T follicular helper cell (primary cell): ENCODE results near the gene AP1B1.

Source experiments
- DNase-seq: peaks from one replicate; pipeline ENCODE4 v3.0.0-alpha.2; 2020; ENCODE audit warnings: low read depth

AP1B1 gene

GRCh38 chr22:29332886-29333496, 55.4 kb downstream of the AP1B1 start:
- no peak for DNase-seq

GRCh38 chr22:29331658-29332300, 56.6 kb downstream of the AP1B1 start:
- DNase-seq: no peak

GRCh38 chr22:29331213-29331612, 57.2 kb downstream of the AP1B1 start:
- no peak for DNase-seq

GRCh38 chr22:29330753-29331152, 57.6 kb downstream of the AP1B1 start:
- no peak for DNase-seq

- DNase-seq: no peak
These were observed 58.1 kb downstream of the AP1B1 start for GRCh38 chr22:29330291-29330690.

- no peak for DNase-seq
These were observed 58.8 kb downstream of the AP1B1 start for GRCh38 chr22:29329581-29329980.

GRCh38 chr22:29328566-29329500, 59.5 kb downstream of the AP1B1 start:
- no peak for DNase-seq

GRCh38 chr22:29328055-29328454, 60.3 kb downstream of the AP1B1 start:
- no peak for DNase-seq

- DNase-seq: no peak
These were observed 61.1 kb downstream of the AP1B1 start for GRCh38 chr22:29327089-29327764.

- no peak for DNase-seq
These were observed 61.9 kb downstream of the AP1B1 start for GRCh38 chr22:29326481-29326880.

- no peak for DNase-seq
These were observed 62.5 kb downstream of the AP1B1 start for GRCh38 chr22:29325785-29326315.

GRCh38 chr22:29325356-29325755, 63.0 kb downstream of the AP1B1 start:
- DNase-seq: no peak

- DNase-seq: no peak
These were observed 64.7 kb downstream of the AP1B1 start for GRCh38 chr22:29323641-29324040.

GRCh38 chr22:29320546-29320945, 67.8 kb downstream of the AP1B1 start:
- no peak for DNase-seq

GRCh38 chr22:29319072-29319471, 69.3 kb downstream of the AP1B1 start:
- no peak for DNase-seq

GRCh38 chr22:29317827-29318454, 70.4 kb downstream of the AP1B1 start:
- DNase-seq: no peak

GRCh38 chr22:29316141-29316828, 72.1 kb downstream of the AP1B1 start:
- no peak for DNase-seq

GRCh38 chr22:29315286-29316140, 72.9 kb downstream of the AP1B1 start, which contains the start of gene RASL10A:
Gene RASL10A, minus strand, starts transcription at chr22:29315697. Its CDS starts 451 bp downstream, at chr22:29315246.
- DNase-seq: no peak

GRCh38 chr22:29314537-29315285, 73.7 kb downstream of the AP1B1 start:
- DNase-seq: no peak
